H1 (cell line): ENCODE results near the gene MYO5B.

Experiments
- CHD1 ChIP-seq: IDR thresholded peaks from 2 replicates; pipeline ENCODE4 v1.6.1; 2012; ENCODE audit warnings: low read depth, low read length, improper control_type of control experiment
- CTCF ChIP-seq, 3 experiments: IDR thresholded peaks; 1 replicate in 2 of 3; 2 replicates in 1 of 3; pipeline versions ENCODE4 v1.5.1 to v1.6.1; 2011; ENCODE audit warnings: low read length in 3 of 3, mild to moderate bottlenecking in 3 of 3, inconsistent platforms in 2 of 3, low read depth in 1 of 3, moderate library complexity in 1 of 3; ENCODE audit not compliant: insufficient read depth in 1 of 3; ENCODE audit errors: control extremely low read depth in 1 of 3
- POLR2A ChIP-seq, 2 experiments: IDR thresholded peaks; 1 replicate in 1 of 2; 2 replicates in 1 of 2; pipeline ENCODE4 v1.6.1; 2011; ENCODE audit warnings: low read depth in 2 of 2, low read length in 2 of 2, mild to moderate bottlenecking in 2 of 2; ENCODE audit errors: control extremely low read depth in 1 of 2

- TF ChIP-seq CHD1 (no peak), POLR2A (IDR thresholded peaks at IDR 0.05; ENCODE audit: control extremely low read depth in 1 of 2, low read depth in 2 of 2, low read length in 2 of 2) (no peak), CTCF (IDR thresholded peaks at IDR 0.05; ENCODE audit: control extremely low read depth in 1 of 3, insufficient read depth in 1 of 3, low read depth in 1 of 3, low read length in 3 of 3) (no peak)
These were observed 233.7 kb downstream of the MYO5B start for GRCh38 chr18:49961271-49961670.
